Upper lobe of right lung (tissue), 1 donor: Measurements from ENCODE around the gene B3GNT3. TPM values are rescaled to one million over a fixed set of nuclear protein-coding genes. Genes with fewer than 3 reads are reported as not detected.
A peak's percentile ranks its signal among the peaks of the same experiment; 100 is the strongest.

Experiments used
- ATAC-seq: fragments of 200-7000 bp; cut with Tn5 transposase; one replicate; pipeline ENCODE4 v1.9.1; 2020; ENCODE audit warnings: mild to moderate bottlenecking, moderate library complexity
- DNase-seq: peaks from one replicate; pipeline ENCODE4 v3.0.0-alpha.2; 2020
- H3K27ac ChIP-seq: fragments of 200-600 bp; one replicate; pipeline ENCODE4 v1.8.0; 2022
- H3K27me3 ChIP-seq: fragments of 200-600 bp; one replicate; pipeline ENCODE4 v1.8.0; 2022; ENCODE audit warnings: mild to moderate bottlenecking
- H3K36me3 ChIP-seq: fragments of 200-600 bp; one replicate; pipeline ENCODE4 v1.8.0; 2022
- H3K4me1 ChIP-seq: fragments of 200-600 bp; one replicate; pipeline ENCODE4 v1.8.0; 2022
- H3K4me3 ChIP-seq: fragments of 200-600 bp; one replicate; pipeline ENCODE4 v1.8.0; 2022; ENCODE audit warnings: mild to moderate bottlenecking
- H3K9me3 ChIP-seq: fragments of 200-600 bp; one replicate; pipeline ENCODE4 v1.8.0; 2022
- CTCF ChIP-seq: fragments of 200-600 bp; IDR thresholded peaks from one replicate; pipeline ENCODE4 v1.8.0; 2022; ENCODE audit warnings: antibody characterized with exemption
- intact Hi-C: fragments of 100-400 bp; cut with DNase I; formaldehyde crosslinking; loops from one replicate; pipeline ENCODE4 v1.11.0; 2022
- long read RNA-seq: library from polyadenylated mRNA; unstranded; transcript quantifications from one replicate; pipeline ENCODE4 v2.0.0, GENCODE V29; 2021
- total RNA-seq: library from RNA; stranded (reverse); fragmentation: NEBNext Ultra II Directional; extraction: Animal tissue kit (Norgen Biotek cat#: 25700); gene quantifications from one replicate; pipeline ENCODE4 v1.2.1, GENCODE V29; 2021
- donor health status: DM: no; HTN: yes; CAD: no; lungs with severe emphysema.

B3GNT3 gene
- 2.1 TPM for total RNA-seq
- long read RNA-seq, partial matches to known transcripts = 0 of 2 reads
- long read RNA-seq, other reads (novel, unspliced or antisense) = 0 of 2 reads

GRCh38 chr19:17794731-17795494 is at the start of gene B3GNT3:
Gene B3GNT3, plus strand, starts transcription at chr19:17795138. Its CDS starts 12,670 bp downstream, at chr19:17807808.
- Histone ChIP-seq H3K4me1 (no peaks in the 10 kb centered on the region), H3K9me3 (no peaks in the 10 kb centered on the region), H3K36me3 (no peaks in the 10 kb centered on the region), H3K27ac (no peak within 1 kb of the TSS), H3K4me3 (peak within 1 kb of the TSS; percentile 14), H3K27me3 (peaks cover 29% of the 10 kb centered on the region)
- intact Hi-C loops = no loop called here
- DNase-seq = peak; percentile 85
- ATAC-seq = peak; percentile 60
- TF ChIP-seq CTCF = no peak

- Histone ChIP-seq H3K4me3 (peak overlapping the region; percentile 57), H3K9me3 (no peaks in the 10 kb centered on the region), H3K27me3 (no peaks in the 10 kb centered on the region), H3K4me1 (peaks cover 11% of the 10 kb centered on the region), H3K36me3 (no peaks in the 10 kb centered on the region), H3K27ac (no peak overlapping the region)
- intact Hi-C loops = no loop called here
- DNase-seq (peak; percentile 95), ATAC-seq (peak; percentile 99)
- no peak for TF ChIP-seq CTCF
These were observed 47.5 kb upstream of the B3GNT3 start for GRCh38 chr19:17747205-17748098.

GRCh38 chr19:17748884-17749638 is 45.9 kb upstream of the B3GNT3 start:
- H3K9me3 ChIP-seq = no peaks in the 10 kb centered on the region
- intact Hi-C loops = no loop called here
- peaks cover 11% of the 10 kb centered on the region for H3K4me1 ChIP-seq
- no peak overlapping the region for H3K27ac ChIP-seq
- no peak overlapping the region for H3K4me3 ChIP-seq
- no peaks in the 10 kb centered on the region for H3K36me3 ChIP-seq
- ATAC-seq (no peak), DNase-seq (no peak)
- H3K27me3 ChIP-seq = no peaks in the 10 kb centered on the region
- no peak for TF ChIP-seq CTCF

- intact Hi-C loops = no loop called here
- Histone ChIP-seq H3K36me3 (no peaks in the 10 kb centered on the region), H3K27ac (peak overlapping the region; percentile 17), H3K27me3 (no peaks in the 10 kb centered on the region), H3K4me1 (peaks cover 11% of the 10 kb centered on the region), H3K4me3 (no peak overlapping the region), H3K9me3 (no peaks in the 10 kb centered on the region)
- ATAC-seq (no peak), DNase-seq (no peak)
- TF ChIP-seq CTCF = no peak
These were observed 45.0 kb upstream of the B3GNT3 start for GRCh38 chr19:17749912-17750317.

- Histone ChIP-seq H3K4me3 (peak within 1 kb of the TSS; percentile 37), H3K36me3 (no peaks in the 10 kb centered on the region), H3K27ac (peak within 1 kb of the TSS; percentile 58), H3K9me3 (no peaks in the 10 kb centered on the region), H3K4me1 (peaks cover 11% of the 10 kb centered on the region), H3K27me3 (no peaks in the 10 kb centered on the region)
- peak; percentile 54 for ATAC-seq
- no peak for TF ChIP-seq CTCF
- peak; percentile 79 for DNase-seq
- intact Hi-C loops = no loop called here
These were observed 43.6 kb upstream of the B3GNT3 start, which contains the start of gene FCHO1 for GRCh38 chr19:17751103-17751911. Gene FCHO1, plus strand, starts transcription at chr19:17751477. Its CDS starts 3,688 bp downstream, at chr19:17755165.
